ENCODE data around the gene S100B. TPM values are rescaled to one million over a fixed set of nuclear protein-coding genes. Genes with fewer than 3 reads are reported as not detected.

The S100B gene
- total and polyA plus RNA-seq, 12 donors, result 0.48 to 39.3 (median 8.3) TPM

GRCh38 chr21:46649356-46649755 is 44.5 kb upstream of the S100B start:
- Histone ChIP-seq H3K4me1 (replicated peaks in 1 of 2) (no peaks in the 10 kb centered on the region), H3K9me3 (replicated peaks in 1 of 3) (no peaks in the 10 kb centered on the region), H3K4me3 (no peak overlapping the region), H3K27me3 (no peaks in the 10 kb centered on the region), H3K27ac (no peak overlapping the region), H3K36me3 (replicated peaks in 1 of 2) (peaks cover 0 to 91% of the 10 kb centered on the region in 2 donors)
- WGBS, 4 donors, result 93 to 96% (median 95%) methylated on average over 4 to 19 of the region's 19 CpGs
- DNase-seq, result no peak
- TF ChIP-seq POLR2A (IDR thresholded peaks at IDR 0.05) (no peak), CTCF (IDR thresholded peaks at IDR 0.05) (no peak)
- intact Hi-C loops (cut with DNase I), result no loop called here

DNA sequence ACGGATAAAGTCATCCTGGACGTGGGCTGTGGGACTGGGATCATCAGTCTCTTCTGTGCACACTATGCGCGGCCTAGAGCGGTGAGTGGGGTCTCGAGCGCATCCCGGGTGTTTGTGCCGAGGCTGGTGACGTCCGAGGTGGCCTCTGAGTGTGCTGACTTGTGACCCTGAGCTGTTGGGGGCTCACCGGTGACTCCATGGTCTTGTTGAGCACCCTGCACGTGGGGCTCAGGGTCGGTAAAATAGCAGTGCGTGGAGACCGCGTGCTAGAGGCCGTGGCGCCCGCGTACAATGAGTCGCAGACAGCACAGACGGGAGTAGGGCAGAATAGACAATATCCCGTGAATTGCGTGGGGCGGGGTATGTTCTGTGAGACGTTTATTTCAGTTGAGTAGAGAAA is 43.7 kb upstream of the S100B start:
- no peaks in the 10 kb centered on the region for H3K27me3 ChIP-seq
- H3K4me3 ChIP-seq, result no peak overlapping the region
- 95 to 100% (median 95%) methylated on average over 17 to 27 of the region's 27 CpGs for WGBS, 4 donors
- H3K4me1 ChIP-seq (replicated peaks in 1 of 2), result no peaks in the 10 kb centered on the region
- TF ChIP-seq POLR2A (IDR thresholded peaks at IDR 0.05) (no peak), CTCF (IDR thresholded peaks at IDR 0.05) (no peak)
- no peak overlapping the region for H3K27ac ChIP-seq
- DNase-seq, result no peak
- peaks cover 0 to 94% of the 10 kb centered on the region in 2 donors for H3K36me3 ChIP-seq (replicated peaks in 1 of 2)
- no peaks in the 10 kb centered on the region for H3K9me3 ChIP-seq (replicated peaks in 1 of 3)
- intact Hi-C loops (cut with DNase I), result no loop called here

GRCh38 chr21:46646541-46647154 is 41.8 kb upstream of the S100B start:
- Histone ChIP-seq H3K4me3 (no peak overlapping the region), H3K27me3 (no peaks in the 10 kb centered on the region), H3K9me3 (replicated peaks in 1 of 3) (no peaks in the 10 kb centered on the region), H3K36me3 (replicated peaks in 1 of 2) (peaks cover 0 to 82% of the 10 kb centered on the region in 2 donors), H3K27ac (no peak overlapping the region), H3K4me1 (replicated peaks in 1 of 2) (no peaks in the 10 kb centered on the region)
- DNase-seq, result no peak
- WGBS, 4 donors, result 93 to 97% (median 96%) methylated on average over 9 of the region's 9 CpGs
- TF ChIP-seq CTCF (IDR thresholded peaks at IDR 0.05), result no peak
- TF ChIP-seq POLR2A (IDR thresholded peaks at IDR 0.05), result no peak
- intact Hi-C loops (cut with DNase I), result no loop called here

DNA sequence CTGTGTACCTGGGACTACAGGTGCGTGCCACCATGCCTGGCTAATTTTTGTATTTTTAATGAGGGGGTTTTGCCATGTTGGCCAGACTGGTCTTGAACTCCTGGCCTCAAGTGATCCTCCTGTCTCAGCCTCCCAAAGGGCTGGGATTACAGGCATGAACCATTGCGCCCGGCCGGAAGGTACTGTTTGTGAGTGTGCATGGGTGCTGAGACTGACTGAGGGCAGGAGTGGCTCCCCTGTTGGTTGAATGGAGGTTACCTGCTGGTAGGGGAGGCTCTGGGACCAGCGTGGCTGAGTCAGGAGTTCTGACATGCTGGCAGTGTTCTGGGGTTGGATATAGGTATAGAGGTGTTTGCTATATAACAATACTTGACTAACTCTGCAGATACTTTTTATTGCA is 41.0 kb upstream of the S100B start:
- intact Hi-C loops (cut with DNase I), result no loop called here
- peaks cover 0 to 84% of the 10 kb centered on the region in 2 donors for H3K36me3 ChIP-seq (replicated peaks in 1 of 2)
- H3K27ac ChIP-seq, result no peak overlapping the region
- WGBS, 4 donors, result 91 to 98% (median 97%) methylated on average over 5 of the region's 5 CpGs
- no peak for DNase-seq
- H3K9me3 ChIP-seq (replicated peaks in 1 of 3), result no peaks in the 10 kb centered on the region
- H3K27me3 ChIP-seq, result no peaks in the 10 kb centered on the region
- H3K4me3 ChIP-seq, result no peak overlapping the region
- TF ChIP-seq POLR2A (IDR thresholded peaks at IDR 0.05), result no peak
- no peak for TF ChIP-seq CTCF (IDR thresholded peaks at IDR 0.05)
- H3K4me1 ChIP-seq (replicated peaks in 1 of 2), result no peaks in the 10 kb centered on the region
